NCI-H2081 treated with DMSO at 0.1 percent for 48 hours (cell line): ENCODE measurements around the gene FLOT1.
"Not testable (repeated sequence)": the region's sequence is repeated elsewhere in the genome, so short reads cannot be mapped to it uniquely, and the experiment has no call there.

Experiments
- DNase-seq: peaks from one replicate; lab custom pipeline; 2025; lab: John Stamatoyannopoulos, UW

Gene FLOT1

DNA sequence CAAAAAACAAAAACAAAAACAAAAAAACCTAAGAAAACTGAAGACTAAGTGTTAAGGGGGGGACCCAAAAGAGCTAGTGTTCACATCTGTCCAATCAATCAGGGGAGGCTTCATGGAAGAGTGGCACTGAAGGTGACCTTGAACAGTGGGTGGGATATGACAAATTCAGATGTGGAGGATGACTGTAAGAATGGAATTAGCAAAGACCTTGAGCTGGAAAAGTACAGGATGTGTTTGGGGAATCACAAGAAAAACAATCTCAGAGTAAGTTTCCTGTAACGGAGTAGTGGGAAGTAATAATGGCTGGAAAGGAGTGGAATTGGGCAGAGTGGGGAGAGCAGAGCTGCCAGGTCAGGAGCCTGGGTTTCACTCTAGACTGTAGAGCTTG is 4.8 kb upstream of the FLOT1 start:
- no peak for DNase-seq

DNA sequence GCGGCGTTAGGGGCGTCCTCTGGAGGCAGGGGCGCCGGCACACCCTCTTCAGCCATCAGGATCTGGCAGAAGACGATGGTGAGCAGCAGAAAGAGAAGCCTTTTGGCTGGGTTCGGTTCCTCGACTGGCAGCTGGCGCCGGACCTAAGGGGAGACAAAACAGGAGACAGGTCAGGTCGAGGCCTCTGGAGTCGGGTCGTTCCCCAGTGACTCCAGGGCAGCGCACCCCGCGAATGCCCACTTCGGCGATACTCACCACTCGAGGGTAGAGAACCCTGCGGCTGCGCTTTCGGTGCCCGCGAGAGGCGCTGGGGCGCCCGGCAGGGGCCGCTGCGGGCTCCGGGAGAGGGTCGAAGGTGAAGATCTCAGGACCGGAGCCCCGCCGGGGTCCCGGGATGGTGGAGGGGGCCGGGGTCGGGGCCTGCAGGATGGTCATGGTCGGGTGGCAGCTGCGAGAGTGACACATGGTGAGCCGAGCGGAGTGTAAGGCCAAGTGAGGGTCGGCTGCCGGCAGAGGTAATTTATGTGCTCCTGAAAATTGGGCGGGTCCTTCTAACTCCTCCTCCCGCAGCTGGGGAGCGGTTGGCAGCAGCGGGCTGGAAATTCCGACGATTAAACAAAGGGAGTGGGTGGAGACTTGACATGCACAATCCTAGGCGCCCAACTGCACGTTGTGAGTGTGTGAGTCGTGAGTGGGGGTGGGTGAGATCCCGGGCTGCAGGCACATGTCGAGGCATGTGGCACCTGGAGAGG is 1.7 kb upstream of the FLOT1 start, which contains the start of gene IER3:
Gene IER3 (minus strand): TSS at position 494 of the 752 bp plus-strand sequence. CDS start 29 bp downstream, at position 465.
- no peak for DNase-seq

DNA sequence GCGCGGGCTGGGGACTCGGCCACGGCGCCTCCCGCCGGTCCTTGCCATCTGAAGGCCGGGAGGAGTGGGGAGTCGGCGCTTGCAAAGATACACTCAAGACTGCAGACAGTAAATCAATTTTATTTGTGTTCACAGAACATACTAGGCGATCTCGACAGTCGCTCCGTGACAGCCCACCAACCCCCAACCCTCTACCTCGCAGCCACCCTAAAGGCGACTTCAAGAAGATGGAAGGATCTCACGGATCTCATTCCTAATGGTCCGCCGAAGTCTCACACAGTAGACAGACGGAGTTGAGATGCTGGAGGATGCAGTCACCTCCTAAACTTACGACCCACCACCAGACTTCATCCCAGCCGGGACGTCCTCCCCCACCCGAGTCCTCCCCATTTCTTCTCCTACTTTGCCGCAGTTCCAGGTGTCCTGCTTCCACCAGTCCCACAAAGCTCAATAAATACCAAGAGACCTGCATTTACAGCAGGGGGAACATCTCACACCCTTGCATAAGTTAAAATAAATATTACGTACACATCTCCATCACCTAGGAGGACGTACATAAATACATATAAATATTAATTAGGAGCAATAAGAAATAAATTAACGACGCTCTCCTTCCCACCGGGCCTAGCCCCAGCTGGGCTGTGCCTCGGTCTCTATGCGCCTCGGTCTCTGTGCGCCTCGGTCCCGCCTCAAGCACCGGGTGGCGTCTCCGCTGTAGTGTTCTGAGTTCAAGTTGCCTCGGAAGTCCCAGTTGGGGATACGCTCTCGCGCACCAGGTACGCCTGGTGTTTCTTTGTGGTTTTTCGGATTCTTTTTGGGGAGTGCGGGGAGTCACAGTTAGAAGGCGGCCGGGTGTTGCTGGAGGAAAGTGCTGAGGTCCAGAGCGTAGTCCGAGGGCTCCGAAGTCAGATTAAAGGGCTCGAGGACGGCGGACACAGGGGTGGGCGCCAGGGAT is 889 bp upstream of the FLOT1 start:
- no peak for DNase-seq

GRCh38 chr6:30741789-30742315 is 635 bp downstream of the FLOT1 start:
- no peak for DNase-seq

DNA sequence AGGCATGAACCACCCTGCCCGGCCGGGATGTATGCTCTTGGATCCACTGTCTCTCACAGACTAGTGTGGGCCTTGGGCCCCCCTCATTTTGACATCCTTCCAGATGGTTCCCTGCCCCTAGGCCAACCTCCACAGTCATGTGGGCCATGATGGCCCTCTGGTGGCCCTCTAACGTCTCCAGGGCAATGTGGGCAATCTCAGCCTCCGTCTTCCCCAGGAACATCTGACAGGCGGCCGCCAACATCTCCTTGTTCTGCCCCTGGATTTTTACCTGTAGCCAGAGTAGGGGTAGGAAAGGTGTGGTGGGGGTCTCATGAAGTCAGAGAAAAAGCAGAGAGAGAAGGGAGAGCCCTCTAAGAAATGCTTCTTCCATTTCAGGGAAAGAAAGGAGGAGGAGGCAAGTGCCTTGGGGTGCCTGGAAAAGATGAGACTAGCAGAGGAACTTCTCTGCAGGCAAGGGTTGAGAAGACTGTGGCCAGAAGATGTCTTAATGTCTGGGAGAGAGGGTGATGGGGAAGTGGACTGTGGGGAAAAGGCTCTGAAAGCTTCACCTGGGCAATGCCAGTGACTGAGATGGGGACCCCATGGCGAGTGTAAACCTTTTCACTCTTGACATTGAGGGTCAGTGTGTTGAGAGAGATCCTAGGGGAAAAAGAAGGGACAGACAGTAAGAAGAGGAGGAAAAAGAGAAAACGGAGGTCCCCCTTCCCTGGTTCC is 1.3 kb downstream of the FLOT1 start:
- no peak for DNase-seq

DNA sequence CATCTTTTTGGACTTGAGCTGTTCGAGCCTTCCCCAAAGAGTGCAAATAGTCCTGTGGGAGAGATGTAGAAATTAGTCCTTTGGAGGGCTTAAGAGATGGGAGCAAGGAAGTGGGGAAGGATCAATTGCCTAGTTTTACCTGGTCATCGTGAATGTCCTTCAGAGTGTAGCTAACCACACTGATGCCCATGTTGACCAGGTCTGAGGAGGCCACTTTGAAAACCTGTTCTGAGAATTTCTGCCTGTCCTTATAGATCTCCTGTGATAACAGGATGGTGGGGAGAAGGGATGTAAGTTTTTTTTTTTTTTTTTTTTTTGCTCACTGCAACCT is 2.0 kb downstream of the FLOT1 start:
- DNase-seq = no peak

- no peak for DNase-seq
Measured at GRCh38 chr6:30738532-30738931, 4.0 kb downstream of the FLOT1 start.

- no peak for DNase-seq
Measured at GRCh38 chr6:30735668-30736314, 6.7 kb downstream of the FLOT1 start.

DNA sequence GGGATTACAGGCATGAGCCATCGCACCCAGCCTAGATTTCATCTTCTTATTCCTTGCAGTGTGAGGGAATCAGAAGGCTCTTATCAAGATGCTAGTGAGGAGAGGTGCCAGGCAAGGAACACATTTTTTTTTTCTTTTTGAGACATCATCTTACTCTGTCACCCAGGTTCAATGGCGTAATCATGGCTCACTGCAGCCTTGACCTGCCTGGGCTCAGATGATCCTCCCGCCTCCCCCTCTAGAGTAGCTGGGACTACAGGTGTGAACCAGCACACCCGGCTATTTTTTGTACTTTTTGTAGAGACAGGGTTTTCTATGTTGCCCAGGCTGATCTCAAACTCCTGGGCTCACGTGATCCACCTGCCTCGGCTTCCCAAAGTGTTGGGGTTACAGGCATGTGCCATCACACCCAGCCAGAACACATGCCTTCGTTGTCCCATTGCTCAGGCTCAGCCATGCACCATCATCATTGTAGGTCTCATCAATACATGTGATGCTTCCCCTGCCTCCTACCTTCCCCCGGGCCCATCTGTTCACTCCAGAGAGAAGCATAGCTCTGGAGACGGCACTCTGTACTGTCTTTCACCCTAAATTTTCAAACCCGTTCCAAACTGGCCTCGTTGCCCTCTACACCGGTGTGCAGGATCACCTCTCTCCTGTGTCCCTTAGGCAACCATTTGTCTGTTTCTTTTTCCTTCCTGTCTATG is 10.1 kb downstream of the FLOT1 start:
- DNase-seq = no peak

GRCh38 chr6:30730601-30731435 is 11.7 kb downstream of the FLOT1 start:
- DNase-seq = peak; percentile 37

- DNase-seq = no peak
Measured at GRCh38 chr6:30727920-30728553, 14.4 kb downstream of the FLOT1 start.

DNA sequence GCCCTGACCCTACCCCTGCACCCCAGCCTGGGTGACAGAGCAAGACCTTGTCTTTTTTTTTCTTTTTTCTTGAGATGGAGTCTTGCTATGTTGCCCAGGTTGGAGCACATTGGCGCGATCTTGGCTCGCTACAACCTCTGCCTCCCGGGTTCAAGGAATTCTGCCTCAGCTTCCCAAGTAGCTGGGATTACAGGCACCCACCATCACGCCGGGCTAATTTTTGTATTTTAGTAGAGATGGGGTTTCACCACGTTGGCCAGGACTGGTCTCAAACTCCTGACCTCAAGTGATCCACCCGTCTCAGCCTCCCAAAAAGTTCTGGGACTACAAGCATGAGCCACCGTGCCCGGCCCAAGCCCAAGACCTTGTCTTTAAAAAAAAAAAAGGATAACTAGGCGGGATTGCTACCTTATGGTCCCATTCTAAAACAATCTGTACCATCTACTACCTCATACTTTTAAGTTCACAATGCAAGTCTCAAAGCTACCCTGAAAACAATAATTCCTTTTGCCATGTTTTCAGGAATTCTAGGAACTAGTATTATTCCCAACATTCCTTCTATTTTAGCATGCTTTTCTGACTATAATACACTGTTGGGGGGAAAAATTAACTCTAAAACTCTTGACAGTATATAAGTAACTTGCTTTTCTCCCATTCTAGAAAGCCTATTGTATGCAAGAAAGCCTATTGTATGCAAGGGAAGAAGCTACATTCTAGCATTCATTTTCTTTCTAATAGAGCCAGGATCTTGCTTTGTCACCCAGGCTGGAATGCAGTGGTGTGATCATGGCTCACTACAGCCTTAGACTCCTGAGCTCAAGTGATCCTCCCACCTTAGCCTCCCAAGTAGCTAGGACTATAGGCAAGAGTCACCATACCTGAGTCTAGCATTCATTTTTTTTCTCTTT is 15.7 kb downstream of the FLOT1 start:
- no peak for DNase-seq

DNA sequence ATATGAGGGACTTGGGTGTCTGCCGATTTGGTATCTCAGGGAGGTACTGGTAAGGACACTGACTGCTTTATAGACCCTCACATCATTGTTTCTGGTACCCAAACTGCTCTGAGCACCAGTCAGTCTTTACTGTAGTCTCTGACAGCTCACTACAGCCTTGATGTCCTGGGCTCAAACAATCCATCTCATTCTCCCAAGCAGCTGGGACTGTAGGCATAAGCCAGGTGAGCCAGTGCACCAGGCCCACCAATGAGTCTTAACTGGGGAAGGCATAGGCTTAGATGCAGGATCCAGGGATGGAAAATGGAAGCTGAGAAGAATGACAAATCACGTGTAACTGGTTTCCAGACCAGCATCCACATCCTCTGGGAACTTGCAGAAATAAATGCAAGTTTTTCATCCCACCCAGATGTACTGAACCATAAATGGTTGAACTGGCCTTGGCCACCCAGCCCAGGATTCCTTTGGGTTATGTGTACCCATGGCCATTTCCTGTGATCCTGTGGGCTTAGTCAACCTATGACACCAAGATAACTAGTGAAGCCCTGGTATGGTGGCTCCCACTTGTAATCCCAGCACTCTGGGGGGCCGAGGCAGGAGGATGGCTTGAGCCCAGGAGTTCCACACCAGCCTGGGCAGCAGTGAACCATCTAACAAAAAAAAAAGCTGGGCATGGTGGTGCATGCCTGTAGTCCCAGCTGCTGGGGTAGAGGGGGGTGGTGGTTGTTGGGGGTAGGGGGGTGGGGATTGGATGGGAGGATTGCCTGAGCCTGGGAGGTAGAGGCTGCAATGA is 16.6 kb downstream of the FLOT1 start:
- no peak for DNase-seq

DNA sequence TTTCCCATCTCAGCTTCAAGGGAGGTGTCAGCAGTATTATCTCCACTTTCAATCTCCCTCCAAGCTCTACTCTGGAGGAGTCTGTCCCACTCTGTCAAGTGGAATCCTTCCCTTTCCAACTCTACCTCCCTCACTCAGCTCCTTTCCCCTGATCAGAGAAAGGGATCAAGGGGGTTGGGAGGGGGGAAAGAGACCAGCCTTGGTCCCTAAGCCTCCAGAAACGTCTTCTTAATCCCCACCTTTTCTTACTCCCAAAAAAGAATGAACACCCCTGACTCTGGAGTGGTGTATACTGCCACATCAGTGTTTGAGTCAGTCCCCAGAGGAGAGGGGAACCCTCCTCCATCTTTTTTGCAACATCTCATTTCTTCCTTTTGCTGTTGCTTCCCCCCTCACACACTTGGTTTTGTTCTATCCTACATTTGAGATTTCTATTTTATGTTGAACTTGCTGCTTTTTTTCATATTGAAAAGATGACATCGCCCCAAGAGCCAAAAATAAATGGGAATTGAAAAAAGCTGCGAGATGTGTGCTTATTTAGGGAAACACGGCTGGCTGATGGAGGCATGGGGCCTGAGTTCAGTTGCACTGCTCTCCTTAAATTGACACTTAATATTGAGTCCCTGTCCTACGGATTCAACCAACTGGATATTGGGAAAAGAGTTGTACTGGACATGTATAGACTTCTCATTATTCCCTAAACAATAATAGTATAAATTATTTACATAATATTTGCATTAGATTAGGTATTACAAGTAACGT is 17.4 kb downstream of the FLOT1 start:
- DNase-seq = no peak

GRCh38 chr6:30723843-30724741 is 18.4 kb downstream of the FLOT1 start:
- DNase-seq = not testable (repeated sequence)
